GM12873 (cell line): ENCODE data around the gene KCNH2.
A peak's percentile ranks its signal among the peaks of the same experiment; 100 is the strongest.

ENCODE experiments used
- CTCF ChIP-seq: IDR thresholded peaks from 2 replicates; pipeline ENCODE4 v1.5.1; 2012; ENCODE audit warnings: low read depth, mild to moderate bottlenecking, moderate library complexity, low read length, control low read depth; ENCODE audit not compliant: insufficient read depth; ENCODE audit errors: missing control alignments

The KCNH2 gene

GRCh38 chr7:150974468-150975391 is 3.4 kb downstream of the KCNH2 start:
- TF ChIP-seq CTCF = peak; percentile 39

GRCh38 chr7:150973571-150974451 is 4.3 kb downstream of the KCNH2 start:
- no peak for TF ChIP-seq CTCF

- no peak for TF ChIP-seq CTCF
Observed at GRCh38 chr7:150972741-150973140, 5.4 kb downstream of the KCNH2 start.

GRCh38 chr7:150972023-150972468 is 6.1 kb downstream of the KCNH2 start:
- no peak for TF ChIP-seq CTCF

GRCh38 chr7:150971242-150972022 is 6.7 kb downstream of the KCNH2 start:
- no peak for TF ChIP-seq CTCF

GRCh38 chr7:150970424-150970823 is 7.7 kb downstream of the KCNH2 start:
- TF ChIP-seq CTCF = no peak

GRCh38 chr7:150969475-150969874 is 8.6 kb downstream of the KCNH2 start:
- no peak for TF ChIP-seq CTCF
